Superior temporal gyrus (tissue), 1 donor: ENCODE measurements around the gene PPIG.
"Not testable (repeated sequence)": the region's sequence is repeated elsewhere in the genome, so short reads cannot be mapped to it uniquely, and the experiment has no call there.

ENCODE experiments used
- DNase-seq: peaks from one replicate; pipeline ENCODE4 v3.0.0-alpha.2; 2016; ENCODE audit errors: extremely low spot score

PPIG gene

GRCh38 chr2:169664600-169664977 is 80.4 kb downstream of the PPIG start:
- no peak for DNase-seq

GRCh38 chr2:169664978-169665930 is 81.1 kb downstream of the PPIG start:
- DNase-seq = no peak

DNA sequence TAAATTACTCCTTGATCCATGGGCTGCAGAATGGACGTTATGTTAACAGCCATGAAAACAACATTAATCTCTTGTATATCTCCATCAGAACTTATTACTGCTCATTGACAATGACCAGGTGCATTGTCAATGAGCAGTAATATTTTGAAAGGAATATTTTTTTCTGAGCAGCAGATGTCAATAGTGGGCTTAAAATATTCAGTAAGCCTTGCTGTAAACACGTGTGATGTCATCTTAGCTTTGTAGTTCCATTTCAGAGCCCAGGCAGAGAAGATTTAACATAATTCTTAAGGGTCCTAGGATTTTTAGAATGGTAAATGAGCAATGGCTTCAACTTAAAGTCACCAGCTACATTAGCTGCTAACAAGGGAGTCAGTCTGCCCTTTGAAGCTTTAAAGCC is 83.4 kb downstream of the PPIG start:
- no peak for DNase-seq

DNA sequence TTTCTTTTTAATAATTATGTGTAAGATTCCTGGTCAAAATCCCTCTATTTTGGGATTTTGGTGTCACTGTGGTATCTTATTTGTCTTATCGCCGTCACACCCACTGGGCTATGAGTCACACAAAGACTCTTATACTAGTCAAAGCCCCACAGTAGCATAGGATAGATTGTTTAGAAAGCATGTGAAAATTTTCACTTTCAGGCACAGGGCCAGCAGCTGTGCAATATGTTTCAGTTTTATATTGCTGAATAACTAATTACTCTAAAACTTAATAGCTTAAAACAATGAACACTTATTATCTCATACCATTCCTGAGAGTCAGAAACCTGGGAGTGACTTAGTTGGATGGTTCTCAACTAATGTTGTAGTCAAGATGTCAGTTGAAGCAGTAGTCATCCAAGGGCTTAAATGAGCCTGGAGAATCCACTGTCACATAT is 86.1 kb downstream of the PPIG start:
- no peak for DNase-seq

DNA sequence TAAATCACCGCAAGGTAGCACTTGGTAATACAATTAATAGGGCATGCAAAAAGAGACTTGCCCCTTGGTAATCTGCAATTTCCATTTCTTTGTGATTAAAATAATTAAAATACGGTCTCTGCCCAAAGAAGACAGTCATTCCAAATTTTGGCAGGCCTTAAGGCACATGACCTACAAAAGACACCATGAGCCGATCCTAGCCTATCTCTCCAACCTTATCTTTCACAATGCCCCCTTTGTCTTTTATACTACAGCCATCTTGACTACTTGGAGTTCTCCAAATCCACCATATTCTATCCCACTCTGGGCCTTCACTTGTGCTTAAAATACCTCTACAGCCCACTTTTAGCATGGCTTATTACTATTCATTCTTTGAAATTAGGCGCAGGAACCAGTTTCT is 86.8 kb downstream of the PPIG start:
- no peak for DNase-seq

- DNase-seq = no peak
Observed at GRCh38 chr2:169672406-169672805, 88.3 kb downstream of the PPIG start.

- no peak for DNase-seq
Observed at GRCh38 chr2:169673106-169673505, 89.0 kb downstream of the PPIG start.

DNA sequence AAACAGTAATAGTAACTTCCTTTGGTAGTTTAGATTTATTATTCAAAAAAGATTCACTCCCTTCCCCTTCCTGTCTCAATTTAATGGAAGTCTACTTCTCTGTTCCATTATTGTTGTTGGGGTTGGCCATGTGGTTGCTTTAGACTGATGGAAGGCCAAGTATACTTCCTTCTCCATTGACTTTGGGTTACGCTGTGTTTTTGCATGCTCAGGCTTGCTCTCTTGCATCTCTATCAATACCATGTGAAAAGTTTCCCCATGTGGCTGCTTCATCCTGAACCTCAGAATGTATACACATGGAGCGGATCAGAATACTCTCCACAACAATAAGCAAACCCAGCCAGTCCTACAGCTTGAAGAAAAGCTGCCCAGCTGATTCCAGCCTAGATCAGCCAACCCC is 89.8 kb downstream of the PPIG start:
- DNase-seq = no peak

GRCh38 chr2:169676357-169676756 is 92.2 kb downstream of the PPIG start:
- no peak for DNase-seq

DNA sequence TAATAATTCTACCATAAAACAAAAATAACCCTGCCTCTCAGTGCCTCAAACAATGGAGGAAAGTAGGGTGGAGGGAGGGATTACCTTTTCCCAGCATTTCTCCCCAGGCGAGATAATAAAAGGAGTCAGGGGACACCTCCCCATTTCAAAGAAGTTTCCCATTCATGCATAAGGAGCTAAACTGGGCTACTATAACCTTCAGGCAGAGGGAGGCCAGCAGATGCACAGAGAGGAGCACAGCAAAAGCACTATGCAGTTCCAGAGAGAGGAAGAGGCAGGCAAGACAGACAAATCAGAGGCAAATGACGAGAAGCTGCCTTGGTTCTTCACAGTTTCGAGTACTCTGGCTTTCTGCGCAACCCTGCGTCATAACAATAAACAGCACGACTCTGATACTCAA is 92.7 kb downstream of the PPIG start:
- DNase-seq = no peak

DNA sequence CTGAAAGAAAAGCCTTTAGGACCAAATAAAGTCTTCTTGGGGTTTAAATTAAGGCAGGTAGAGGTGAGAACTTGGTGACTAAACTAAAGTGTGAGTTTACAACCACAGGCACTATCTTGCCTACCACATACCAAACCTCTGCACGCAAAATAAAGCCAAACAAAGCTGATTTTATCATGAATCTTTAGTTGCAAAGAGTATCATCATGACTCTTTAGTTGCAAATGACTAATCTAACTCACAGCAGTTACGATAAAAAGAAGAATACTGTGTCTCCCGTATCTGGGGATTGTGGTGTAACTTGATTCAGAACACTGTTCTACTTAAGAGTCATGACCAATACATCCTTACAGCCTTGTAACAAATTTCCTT is 98.9 kb downstream of the PPIG start:
- DNase-seq = no peak

GRCh38 chr2:169683425-169684134 is 99.4 kb downstream of the PPIG start:
- no peak for DNase-seq

- no peak for DNase-seq
Observed at GRCh38 chr2:169684135-169684565, 100.0 kb downstream of the PPIG start.

- DNase-seq = not testable (repeated sequence)
Observed at GRCh38 chr2:169684712-169685111, 100.6 kb downstream of the PPIG start.

DNA sequence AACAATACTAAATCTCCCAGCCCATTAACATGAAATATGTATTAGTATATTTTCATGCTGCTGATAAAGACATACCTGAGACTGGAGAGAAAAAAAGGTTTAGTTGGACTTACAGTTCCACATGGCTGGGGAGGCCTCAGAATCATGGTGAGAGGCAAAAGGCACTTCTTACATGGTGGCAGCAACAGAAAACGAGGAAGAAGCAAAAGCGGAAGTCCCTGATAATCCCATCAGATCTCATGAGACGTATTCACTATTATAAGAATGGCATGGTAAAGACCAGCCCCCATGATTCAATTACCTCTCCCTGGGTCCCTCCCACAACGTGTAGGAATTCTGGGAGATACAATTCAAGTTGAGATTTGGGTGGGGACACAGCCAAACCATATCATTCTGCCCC is 102.7 kb downstream of the PPIG start:
- not testable (repeated sequence) for DNase-seq

DNA sequence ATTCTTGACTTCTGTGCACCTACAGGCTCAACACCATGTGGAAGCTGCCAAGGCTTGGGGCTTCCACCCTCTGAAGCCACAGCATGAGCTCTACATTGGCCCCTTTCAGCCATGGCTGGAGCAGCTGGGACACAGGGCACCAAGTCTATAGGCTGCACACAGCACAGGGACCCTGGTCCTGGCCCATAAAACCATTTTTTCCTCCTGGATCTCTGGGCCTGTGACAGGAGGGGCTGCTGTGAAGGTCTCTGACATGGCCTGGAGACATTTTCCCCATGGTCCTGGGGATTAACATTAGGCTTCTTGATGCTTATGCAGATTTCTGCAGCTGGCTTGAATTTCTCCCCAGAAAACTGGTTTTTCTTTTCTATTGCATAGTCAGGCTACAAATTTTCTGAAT is 103.8 kb downstream of the PPIG start:
- DNase-seq = not testable (repeated sequence)

DNA sequence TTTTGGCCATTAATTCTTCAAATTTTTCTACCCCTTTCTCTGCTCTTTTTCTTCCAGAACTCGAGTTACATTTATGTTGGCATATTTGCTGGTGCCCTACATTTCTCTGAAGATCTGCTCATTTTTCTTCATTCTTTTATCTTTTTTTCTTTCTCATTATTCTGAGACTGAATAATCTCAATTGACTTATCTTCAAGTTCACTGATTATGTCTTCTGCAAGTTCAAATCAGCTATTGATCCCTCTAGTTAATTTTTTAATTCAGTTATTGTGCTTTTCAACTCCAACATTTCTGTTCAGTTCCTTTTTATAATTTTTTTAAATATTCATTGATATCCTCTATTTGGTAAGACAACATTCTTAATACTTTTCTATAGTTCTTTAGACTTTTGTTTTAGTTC is 106.8 kb downstream of the PPIG start:
- no peak for DNase-seq
